Activated T-helper 17 cell treated with anti-CD3 and anti-CD28 coated beads, Interleukin-2, amount 50 U/mL, for 72 hours (primary cell): Measurements from ENCODE around the gene MRPL50. TPM values are rescaled to one million over a fixed set of nuclear protein-coding genes. Genes with fewer than 3 reads are reported as not detected.
A peak's percentile ranks its signal among the peaks of the same experiment; 100 is the strongest.
"Not testable (repeated sequence)": the region's sequence is repeated elsewhere in the genome, so short reads cannot be mapped to it uniquely, and the experiment has no call there.

Source experiments
- ATAC-seq: fragments of 150-1000 bp; cut with Tn5 transposase; replicated peaks from 2 replicates; pipeline ENCODE4 v1.10.0; 2021; ENCODE audit warnings: mild to moderate bottlenecking, moderate library complexity
- H3K27ac Mint-ChIP-seq: one replicate; pipeline ENCODE4 v1.8.0; 2022; ENCODE audit warnings: mixed read lengths
- H3K27me3 Mint-ChIP-seq: one replicate; pipeline ENCODE4 v1.8.0; 2022; ENCODE audit warnings: mixed read lengths
- H3K36me3 Mint-ChIP-seq: one replicate; pipeline ENCODE4 v1.8.0; 2022; ENCODE audit warnings: low read depth, mild to moderate bottlenecking, mixed read lengths
- H3K4me1 Mint-ChIP-seq: one replicate; pipeline ENCODE4 v1.8.0; 2022; ENCODE audit warnings: mixed read lengths
- H3K4me3 Mint-ChIP-seq: one replicate; pipeline ENCODE4 v1.8.0; 2022; ENCODE audit warnings: mild to moderate bottlenecking, mixed read lengths
- H3K9me3 Mint-ChIP-seq: one replicate; pipeline ENCODE4 v1.8.0; 2022; ENCODE audit warnings: mixed read lengths
- total RNA-seq, 2 donors: library from RNA; stranded (reverse); gene quantifications; one replicate each; pipeline ENCODE4 v1.2.3, GENCODE V29; 2022

Gene MRPL50
- total RNA-seq, 2 donors from 2014 or later = 11.6 to 13.8 TPM

DNA sequence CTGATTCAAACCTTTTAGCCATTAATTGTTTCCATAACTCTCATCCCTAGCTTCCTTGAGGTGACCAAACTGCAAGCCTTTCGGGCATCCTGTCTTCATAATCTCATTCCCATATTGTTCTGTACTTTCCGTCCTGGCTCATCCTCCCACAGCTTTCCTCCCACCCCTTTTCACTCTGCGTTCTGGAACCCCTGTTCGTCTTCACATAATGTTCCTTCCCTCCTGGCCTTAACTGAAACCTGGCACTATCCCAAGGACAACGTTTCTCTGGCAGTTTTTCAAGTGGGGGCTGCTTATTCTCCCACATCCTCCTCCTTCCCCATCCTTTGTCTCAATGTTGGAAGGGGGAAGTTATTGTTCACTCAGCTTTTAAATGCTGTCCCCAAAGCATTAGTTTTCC, 1.7 kb upstream of the MRPL50 start:
- ATAC-seq = no peak
- Mint-ChIP-seq H3K36me3 (peaks cover 100% of the 10 kb centered on the region), H3K4me3 (peak overlapping the region; percentile 92), H3K27ac (peak overlapping the region; percentile 97), H3K4me1 (peaks cover 41% of the 10 kb centered on the region), H3K9me3 (peaks cover 26% of the 10 kb centered on the region), H3K27me3 (no peaks in the 10 kb centered on the region)

DNA sequence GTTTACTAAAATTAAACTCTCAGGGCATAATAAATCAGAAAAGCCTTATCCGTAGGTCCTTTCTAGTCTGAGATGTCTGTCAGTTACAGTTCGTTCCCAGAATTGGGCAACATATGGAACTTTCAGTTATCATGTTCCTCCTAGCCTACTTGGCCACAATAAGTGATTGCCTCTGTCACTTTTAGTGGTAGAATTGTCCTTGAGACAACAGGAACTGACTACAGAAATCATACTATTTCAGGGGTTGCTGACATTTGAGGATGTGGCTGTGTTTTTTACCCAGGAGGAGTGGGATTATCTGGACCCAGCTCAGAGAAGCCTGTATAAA, 1.2 kb upstream of the MRPL50 start:
- no peaks in the 10 kb centered on the region for H3K27me3 Mint-ChIP-seq
- H3K4me1 Mint-ChIP-seq = peaks cover 44% of the 10 kb centered on the region
- ATAC-seq = no peak
- H3K9me3 Mint-ChIP-seq = peaks cover 21% of the 10 kb centered on the region
- H3K36me3 Mint-ChIP-seq = peaks cover 100% of the 10 kb centered on the region
- H3K4me3 Mint-ChIP-seq = peak overlapping the region; percentile 92
- peak overlapping the region; percentile 97 for H3K27ac Mint-ChIP-seq

DNA sequence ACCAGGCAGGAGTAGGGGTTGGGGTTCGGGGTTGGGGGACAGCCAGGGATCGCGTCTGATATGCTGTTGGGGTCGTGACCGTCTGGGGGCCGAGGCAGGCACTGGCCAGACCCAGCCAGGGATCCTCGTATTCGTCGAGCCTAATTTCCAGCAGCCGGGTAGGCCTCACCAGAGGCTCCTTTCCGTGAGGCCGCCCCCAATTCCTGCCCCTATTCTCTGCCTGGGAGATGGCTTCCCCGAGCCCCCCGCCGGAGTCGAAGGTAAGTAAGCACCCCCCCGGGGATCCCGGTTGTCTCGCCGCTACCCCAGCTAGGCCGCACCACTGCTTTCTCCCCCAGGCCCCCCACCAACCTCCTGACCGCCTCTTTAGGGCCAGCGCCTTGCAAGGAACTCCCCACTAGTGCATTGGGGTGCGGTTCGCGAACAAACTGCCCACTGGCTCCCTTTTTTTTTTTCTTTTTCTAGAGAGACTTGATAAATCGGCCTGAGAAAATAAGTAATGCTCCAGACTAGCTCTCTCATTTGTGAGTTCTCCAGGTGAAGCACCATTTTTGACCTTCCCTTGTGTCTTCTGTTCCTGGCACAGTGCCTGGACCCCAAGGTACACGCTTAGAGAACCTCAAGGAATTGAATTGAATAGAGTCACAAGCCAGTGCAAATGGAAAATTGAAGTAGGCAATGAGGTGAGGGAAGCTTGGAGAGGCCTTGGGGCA, 668 bp upstream of the MRPL50 start:
- peak; percentile 8 for ATAC-seq
- Mint-ChIP-seq H3K4me1 (peaks cover 49% of the 10 kb centered on the region), H3K27me3 (no peaks in the 10 kb centered on the region), H3K36me3 (peaks cover 100% of the 10 kb centered on the region), H3K4me3 (peak overlapping the region; percentile 92), H3K9me3 (peaks cover 24% of the 10 kb centered on the region), H3K27ac (peak overlapping the region; percentile 97)

DNA sequence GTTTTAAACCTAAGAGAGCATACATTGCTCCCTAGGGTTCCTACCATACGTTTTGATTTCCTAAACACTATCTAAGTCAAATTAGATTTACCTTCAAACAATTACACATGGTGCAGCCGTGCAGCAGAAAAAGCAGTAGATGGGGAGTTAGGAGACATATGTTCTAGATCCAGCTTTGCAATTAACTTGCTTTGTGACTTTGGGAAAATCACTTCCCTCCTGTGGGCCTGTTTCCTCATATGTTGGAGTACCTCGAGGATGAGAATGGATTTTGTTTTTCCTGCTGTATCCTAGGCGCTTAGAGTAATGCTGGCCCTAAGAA, 711 bp downstream of the MRPL50 start:
- Mint-ChIP-seq H3K27me3 (no peaks in the 10 kb centered on the region), H3K9me3 (peaks cover 15% of the 10 kb centered on the region), H3K4me3 (peak overlapping the region; percentile 92)

DNA sequence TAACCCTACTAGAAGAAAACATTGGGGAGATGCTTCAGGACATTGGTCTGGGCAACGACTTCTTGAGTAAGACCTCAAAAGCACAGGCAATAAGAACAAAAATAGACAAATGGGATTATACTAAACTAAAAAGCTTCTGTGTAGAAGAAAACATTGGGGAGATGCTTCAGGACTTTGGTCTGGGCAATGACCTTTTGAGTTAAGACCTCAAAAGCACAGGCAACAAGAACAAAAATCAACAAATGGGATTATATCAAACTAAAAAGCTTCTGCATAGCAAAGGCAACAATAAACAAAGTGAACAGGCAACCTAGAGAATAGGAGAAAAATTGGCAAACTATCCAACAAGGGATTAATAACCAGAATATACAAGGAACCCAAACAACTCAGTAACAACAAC, 3.7 kb downstream of the MRPL50 start:
- peaks cover 98% of the 10 kb centered on the region for H3K36me3 Mint-ChIP-seq
- no peaks in the 10 kb centered on the region for H3K27me3 Mint-ChIP-seq
- H3K9me3 Mint-ChIP-seq = peaks cover 4% of the 10 kb centered on the region
- H3K4me1 Mint-ChIP-seq = peaks cover 31% of the 10 kb centered on the region
- H3K4me3 Mint-ChIP-seq = peak overlapping the region; percentile 2
- ATAC-seq = no peak
- no peak overlapping the region for H3K27ac Mint-ChIP-seq

More for the DNA sequence above, 711 bp downstream of the MRPL50 start:
- H3K27ac Mint-ChIP-seq = peak overlapping the region; percentile 97
- H3K36me3 Mint-ChIP-seq = peaks cover 100% of the 10 kb centered on the region
- H3K4me1 Mint-ChIP-seq = peaks cover 43% of the 10 kb centered on the region
- ATAC-seq = no peak

DNA sequence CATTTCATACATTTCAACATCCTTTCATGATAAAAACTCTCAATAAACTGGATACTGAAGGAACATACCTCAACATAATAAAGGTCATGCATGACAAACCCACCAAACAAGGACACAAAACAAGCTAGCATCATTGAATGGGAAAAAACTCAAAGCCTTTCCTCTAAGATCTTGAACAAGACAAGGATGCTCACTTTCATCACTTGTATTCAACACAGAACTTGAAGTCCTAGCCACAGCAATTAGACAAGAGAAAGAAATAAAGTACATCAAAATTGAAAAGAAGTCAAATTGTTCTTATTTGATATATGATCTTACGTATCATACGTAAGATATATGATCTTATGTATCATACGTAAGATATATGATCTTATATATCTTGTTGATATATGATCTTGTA, 5.3 kb downstream of the MRPL50 start:
- Mint-ChIP-seq H3K27ac (no peak overlapping the region), H3K36me3 (peaks cover 96% of the 10 kb centered on the region), H3K4me3 (no peak overlapping the region), H3K4me1 (peaks cover 31% of the 10 kb centered on the region), H3K9me3 (peaks cover 4% of the 10 kb centered on the region), H3K27me3 (no peaks in the 10 kb centered on the region)
- ATAC-seq = no peak

DNA sequence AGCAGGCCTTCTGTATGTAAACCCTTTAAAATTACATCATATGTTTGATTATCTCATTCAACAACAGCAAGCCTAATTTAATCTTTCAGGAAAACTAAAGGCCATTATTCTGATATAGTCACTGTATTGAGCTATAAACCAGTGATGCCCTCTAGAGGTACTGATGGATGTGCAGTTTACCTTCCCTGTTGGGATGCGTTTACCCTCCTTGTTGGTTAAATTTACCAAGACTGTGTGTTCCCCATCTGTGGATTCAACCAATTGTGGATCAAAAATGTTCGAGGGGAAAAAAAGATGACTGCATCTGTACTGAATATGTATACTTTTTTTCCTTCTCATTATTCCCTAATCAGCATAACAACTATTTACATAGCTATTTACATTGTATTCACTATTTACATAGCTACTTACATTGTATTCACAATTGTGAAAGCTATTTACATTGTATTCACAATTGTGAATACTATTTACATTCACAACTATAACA, 9.9 kb downstream of the MRPL50 start:
- Mint-ChIP-seq H3K27me3 (no peaks in the 10 kb centered on the region), H3K4me1 (peaks cover 16% of the 10 kb centered on the region), H3K9me3 (peaks cover 4% of the 10 kb centered on the region), H3K36me3 (peaks cover 56% of the 10 kb centered on the region), H3K27ac (no peak overlapping the region), H3K4me3 (no peak overlapping the region)
- no peak for ATAC-seq

DNA sequence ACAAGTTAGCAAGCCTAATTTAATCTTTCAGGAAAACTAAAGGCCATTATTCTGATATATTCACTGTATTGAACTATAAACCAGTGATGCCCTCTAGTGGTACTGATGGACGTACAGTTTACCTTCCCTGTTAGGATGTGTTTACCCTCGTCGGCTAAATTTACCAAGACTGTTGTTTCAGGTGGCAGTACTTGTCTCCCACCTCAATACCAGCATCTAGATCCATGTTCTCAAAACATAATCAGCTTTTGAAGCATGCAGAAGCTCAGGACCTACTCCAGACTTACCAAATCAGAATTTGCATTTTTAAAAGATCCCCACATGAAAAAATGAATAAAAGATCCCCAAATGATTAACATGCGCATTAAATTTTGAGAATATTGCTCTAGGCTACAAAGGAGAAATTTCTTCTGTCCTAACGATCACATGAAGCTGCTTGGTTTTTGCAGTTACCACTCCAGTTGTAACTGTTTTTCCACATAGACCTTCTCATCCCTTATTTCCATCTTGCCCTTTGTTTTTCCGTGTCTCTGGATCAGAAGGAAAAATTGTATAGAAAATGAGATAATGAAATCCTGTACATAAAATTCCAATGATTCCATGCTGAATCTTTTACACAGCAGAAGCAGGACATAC, 10.4 kb downstream of the MRPL50 start:
- peaks cover 50% of the 10 kb centered on the region for H3K36me3 Mint-ChIP-seq
- no peak overlapping the region for H3K4me3 Mint-ChIP-seq
- ATAC-seq = peak; percentile 78
- H3K27me3 Mint-ChIP-seq = no peaks in the 10 kb centered on the region
- peaks cover 4% of the 10 kb centered on the region for H3K9me3 Mint-ChIP-seq
- H3K27ac Mint-ChIP-seq = no peak overlapping the region
- peaks cover 14% of the 10 kb centered on the region for H3K4me1 Mint-ChIP-seq

DNA sequence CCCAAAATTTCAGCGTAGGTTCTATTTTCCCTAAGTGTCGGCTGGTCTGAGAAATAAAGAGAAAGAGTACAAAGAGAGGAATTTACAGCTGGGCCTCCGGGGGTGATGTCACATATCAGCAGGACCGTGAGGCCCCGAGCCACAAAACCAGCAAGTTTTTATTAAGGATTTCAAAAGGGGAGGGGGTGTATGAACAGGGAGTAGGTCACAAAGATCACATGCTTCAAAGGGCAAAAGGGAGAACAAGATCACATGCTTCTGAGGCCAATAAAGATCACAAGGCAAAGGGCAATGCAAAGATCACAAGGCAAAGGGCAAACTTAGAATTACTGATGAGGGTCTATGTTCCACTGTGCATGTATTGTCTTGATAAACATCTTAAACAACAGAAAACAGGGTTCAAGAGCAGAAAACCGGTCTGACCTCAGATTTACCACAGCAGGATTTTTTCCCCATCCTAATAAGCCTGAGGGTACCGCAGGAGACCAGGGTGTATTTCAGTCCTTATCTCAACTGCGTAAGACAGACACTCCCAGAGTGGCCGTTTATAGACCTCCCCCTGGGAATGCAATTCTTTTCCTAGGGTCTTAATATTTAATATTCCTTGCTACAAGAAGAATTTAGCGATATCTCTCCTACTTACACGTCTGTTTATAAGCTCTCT, 13.4 kb downstream of the MRPL50 start, which contains the start of gene BAAT:
BAAT (minus strand) TSS at position 134 of the 664 bp plus-strand sequence. CDS start 13,602 bp downstream, outside the sequence.
- not testable (repeated sequence) for H3K27me3 Mint-ChIP-seq, ATAC-seq, H3K27ac Mint-ChIP-seq, H3K4me1 Mint-ChIP-seq, H3K9me3 Mint-ChIP-seq, H3K4me3 Mint-ChIP-seq
- peaks cover 22% of the 10 kb centered on the region for H3K36me3 Mint-ChIP-seq

DNA sequence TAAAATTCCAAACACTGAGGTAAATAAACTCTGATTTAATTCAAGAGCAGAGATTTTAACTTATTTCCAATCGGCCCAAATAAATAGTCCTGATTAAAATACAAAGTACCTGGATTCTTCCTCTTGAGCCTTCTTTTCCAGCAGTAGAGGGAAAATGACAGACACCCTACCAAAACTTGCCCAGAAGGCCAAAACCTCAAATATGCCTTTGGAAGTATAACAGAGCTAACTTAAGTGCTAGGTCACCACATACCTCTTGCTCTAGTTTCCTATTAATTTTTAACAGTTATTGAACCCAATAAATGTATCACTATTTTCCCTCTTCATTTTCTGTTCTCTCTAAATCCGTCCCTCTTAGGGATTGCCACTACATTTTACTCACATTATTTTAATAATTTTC, 15.1 kb downstream of the MRPL50 start:
- Mint-ChIP-seq H3K36me3 (peaks cover 8% of the 10 kb centered on the region), H3K27me3 (peaks cover 3% of the 10 kb centered on the region), H3K9me3 (peaks cover 4% of the 10 kb centered on the region), H3K4me1 (no peaks in the 10 kb centered on the region), H3K27ac (no peak overlapping the region), H3K4me3 (no peak overlapping the region)
- no peak for ATAC-seq

DNA sequence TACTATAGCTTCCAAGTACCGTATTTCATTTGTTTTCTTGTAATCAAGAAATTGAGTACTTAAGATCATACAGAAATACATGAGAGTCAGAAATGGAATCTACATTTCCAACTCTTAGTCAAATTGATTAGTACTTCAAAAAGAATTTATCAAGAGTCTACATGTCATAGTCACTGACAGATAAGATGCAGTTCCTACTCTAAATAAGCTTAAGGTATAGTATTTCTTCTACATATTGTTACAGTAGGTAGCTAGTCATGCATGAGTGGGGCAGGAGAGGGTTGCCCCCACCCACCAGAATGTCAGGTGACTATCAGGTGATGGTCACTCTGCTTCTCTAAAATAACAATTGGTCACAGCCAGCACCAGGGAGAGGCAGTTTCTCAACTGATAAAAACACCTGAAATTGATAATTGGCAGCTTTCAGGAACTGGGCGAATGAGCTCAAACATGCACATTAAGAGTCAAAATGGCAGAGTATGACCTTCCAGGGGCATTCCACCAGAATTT, 16.5 kb downstream of the MRPL50 start:
- Mint-ChIP-seq H3K27me3 (peaks cover 12% of the 10 kb centered on the region), H3K9me3 (peaks cover 4% of the 10 kb centered on the region), H3K27ac (no peak overlapping the region), H3K36me3 (no peaks in the 10 kb centered on the region), H3K4me3 (no peak overlapping the region), H3K4me1 (no peaks in the 10 kb centered on the region)
- no peak for ATAC-seq

DNA sequence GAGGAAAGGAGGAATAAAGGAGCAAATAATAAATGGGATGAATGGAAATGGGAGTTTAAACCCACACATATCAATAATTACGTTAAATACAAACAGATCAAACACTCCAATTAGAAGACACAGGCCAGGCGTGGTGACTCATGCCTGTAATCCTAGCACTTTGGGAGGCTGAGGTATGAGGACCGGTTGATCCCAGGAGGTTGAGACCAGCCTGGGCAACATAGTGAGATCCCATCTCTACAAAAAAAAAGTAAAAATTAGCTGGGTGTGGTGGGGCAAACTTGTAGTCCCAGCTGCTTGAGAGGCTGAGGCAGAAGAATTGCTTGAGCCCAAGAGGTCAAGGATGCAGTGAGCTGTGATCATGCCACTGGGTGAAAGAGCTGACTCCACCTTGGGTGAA, 17.3 kb downstream of the MRPL50 start:
- ATAC-seq = no peak
- Mint-ChIP-seq H3K27ac (no peak overlapping the region), H3K4me1 (no peaks in the 10 kb centered on the region), H3K9me3 (peaks cover 4% of the 10 kb centered on the region), H3K4me3 (no peak overlapping the region), H3K36me3 (no peaks in the 10 kb centered on the region), H3K27me3 (peaks cover 15% of the 10 kb centered on the region)

DNA sequence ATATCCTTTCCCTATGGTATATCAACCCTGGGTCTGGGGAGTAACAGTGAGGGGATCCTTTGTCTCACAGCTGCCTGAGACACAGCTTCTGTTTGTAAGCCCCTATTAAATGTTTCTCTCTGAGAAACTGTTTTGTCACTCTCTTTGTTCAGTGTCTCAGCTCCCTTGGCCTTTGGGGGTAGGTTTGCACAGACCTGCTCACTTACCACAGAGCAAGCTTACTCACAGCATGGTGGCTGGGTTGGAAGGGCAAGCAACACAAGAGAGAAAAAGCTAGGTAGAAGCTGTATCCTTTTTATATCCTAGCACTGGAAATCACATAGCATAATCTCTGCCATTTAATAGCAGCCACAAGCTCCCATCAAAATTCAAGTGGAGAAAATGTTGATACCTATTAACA, 18.1 kb downstream of the MRPL50 start:
- H3K9me3 Mint-ChIP-seq = peaks cover 3% of the 10 kb centered on the region
- peaks cover 19% of the 10 kb centered on the region for H3K27me3 Mint-ChIP-seq
- no peak overlapping the region for H3K4me3 Mint-ChIP-seq
- no peak overlapping the region for H3K27ac Mint-ChIP-seq
- H3K4me1 Mint-ChIP-seq = no peaks in the 10 kb centered on the region
- no peaks in the 10 kb centered on the region for H3K36me3 Mint-ChIP-seq
- no peak for ATAC-seq

DNA sequence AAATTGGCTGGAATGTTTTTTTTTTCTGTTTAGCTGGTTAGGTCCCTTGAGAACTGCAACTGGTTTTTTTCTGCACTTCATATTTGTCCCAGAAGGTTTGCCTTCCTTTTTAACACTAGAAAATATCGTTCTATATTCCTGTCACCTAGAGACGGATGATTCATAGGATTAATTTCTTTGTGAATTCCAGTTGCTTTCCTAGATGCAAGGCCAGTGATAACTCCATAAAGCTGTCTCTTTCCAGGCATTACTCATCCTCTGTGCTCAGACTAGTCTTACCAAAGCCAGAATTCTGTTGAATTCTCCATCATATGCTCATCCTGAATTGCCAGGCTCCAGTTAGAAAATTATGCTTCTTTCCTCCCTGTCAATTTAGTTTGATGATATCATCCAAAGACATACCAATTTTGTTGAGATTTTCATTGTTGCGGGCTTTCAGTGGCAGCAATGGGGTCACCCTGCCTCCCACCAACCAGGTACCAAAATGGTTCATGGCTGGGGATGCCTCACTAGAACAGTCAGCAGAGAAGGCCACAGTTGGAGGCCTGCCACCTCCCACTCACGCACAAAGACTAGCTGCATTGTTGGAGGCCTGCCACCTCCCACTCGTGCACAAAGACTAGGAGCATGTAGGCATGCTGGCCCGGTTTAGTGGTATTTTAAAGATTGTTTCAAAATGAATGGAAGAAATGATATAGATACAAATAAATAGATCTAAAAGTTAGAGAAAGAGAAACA, 22.1 kb downstream of the MRPL50 start:
- Mint-ChIP-seq H3K4me3 (no peak overlapping the region), H3K27me3 (peaks cover 22% of the 10 kb centered on the region), H3K27ac (no peak overlapping the region), H3K36me3 (no peaks in the 10 kb centered on the region), H3K4me1 (no peaks in the 10 kb centered on the region), H3K9me3 (peaks cover 3% of the 10 kb centered on the region)
- no peak for ATAC-seq
